Liver (tissue), 9 donors: Measurements from ENCODE around the gene LRRC32. TPM values are rescaled to one million over a fixed set of nuclear protein-coding genes. Genes with fewer than 3 reads are reported as not detected.

ENCODE experiments used
- DNase-seq: peaks from one replicate; pipeline ENCODE4 v3.0.0-alpha.2; 2017; ENCODE audit warnings: low spot score
- H3K27ac ChIP-seq, 2 donors: one replicate each; pipeline ENCODE4 v1.7.0; 2013; ENCODE audit warnings: inconsistent platforms in 2 of 2, low read length in 2 of 2, control low read depth in 1 of 2, low read depth in 1 of 2, mild to moderate bottlenecking in 1 of 2
- H3K27me3 ChIP-seq, 4 donors: one replicate each; pipeline versions ENCODE4 v1.6.1 to v1.7.0; 2013; ENCODE audit warnings: low read length in 3 of 4, inconsistent platforms in 1 of 4, mild to moderate bottlenecking in 1 of 4, moderate library complexity in 1 of 4; ENCODE audit not compliant: control insufficient read depth in 4 of 4, insufficient read depth in 4 of 4
- H3K36me3 ChIP-seq, 4 donors: one replicate each; pipeline versions ENCODE4 v1.6.1 to v1.7.0; 2013; ENCODE audit warnings: low read length in 3 of 4, mild to moderate bottlenecking in 3 of 4, low read depth in 1 of 4, moderate library complexity in 1 of 4; ENCODE audit not compliant: control insufficient read depth in 4 of 4, insufficient read depth in 3 of 4
- H3K4me1 ChIP-seq, 4 donors: one replicate each; pipeline versions ENCODE4 v1.6.1 to v1.7.0; 2013; ENCODE audit warnings: low read length in 3 of 4, mild to moderate bottlenecking in 3 of 4, moderate library complexity in 1 of 4; ENCODE audit not compliant: control insufficient read depth in 4 of 4, insufficient read depth in 4 of 4
- H3K4me3 ChIP-seq, 3 donors: one replicate each; pipeline versions ENCODE4 v1.6.1 to v1.7.0; 2013; ENCODE audit warnings: low read length in 3 of 3, control low read depth in 1 of 3, low read depth in 1 of 3, mild to moderate bottlenecking in 1 of 3
- H3K9ac ChIP-seq, 2 donors: one replicate each; pipeline ENCODE4 v1.7.0; 2013; ENCODE audit warnings: low read length in 2 of 2, mild to moderate bottlenecking in 2 of 2, moderate library complexity in 2 of 2, control low read depth in 1 of 2, low read depth in 1 of 2
- H3K9me3 ChIP-seq, 4 donors: one replicate each; pipeline versions ENCODE4 v1.6.1 to v1.7.0; 2013; ENCODE audit warnings: low read length in 3 of 4; ENCODE audit not compliant: control insufficient read depth in 4 of 4
- ATF3 ChIP-seq: IDR thresholded peaks from 2 replicates; pipeline ENCODE4 v1.6.1; 2016; ENCODE audit warnings: antibody characterized with exemption
- CTCF ChIP-seq: fragments of 150-350 bp; IDR thresholded peaks from 2 replicates; pipeline ENCODE4 v1.5.1; 2017; ENCODE audit warnings: improper control_type of control experiment, low read depth, low read length; ENCODE audit not compliant: missing input control
- FOXA1 ChIP-seq: IDR thresholded peaks from 2 replicates; pipeline ENCODE4 v1.6.1; 2016; ENCODE audit warnings: antibody characterized with exemption
- GABPA ChIP-seq, 2 donors: IDR thresholded peaks in 1 of 2; conservative IDR thresholded peaks in 1 of 2; 2 replicates each; pipeline ENCODE4 v1.6.1; 2016; ENCODE audit warnings: antibody characterized with exemption in 2 of 2, mild to moderate bottlenecking in 1 of 2, moderate library complexity in 1 of 2
- HNF4A ChIP-seq, 2 donors: conservative IDR thresholded peaks; 2 replicates each; pipeline ENCODE4 v1.6.1; 2016; ENCODE audit warnings: antibody characterized with exemption in 2 of 2, mild to moderate bottlenecking in 2 of 2
- JUND ChIP-seq, 2 donors: IDR thresholded peaks; 2 replicates each; pipeline ENCODE4 v1.6.1; 2016; ENCODE audit warnings: antibody characterized with exemption in 2 of 2
- NR2F2 ChIP-seq: IDR thresholded peaks from 2 replicates; pipeline ENCODE4 v1.6.1; 2016; ENCODE audit warnings: antibody characterized with exemption
- RAD21 ChIP-seq, 2 donors: IDR thresholded peaks; 2 replicates each; pipeline ENCODE4 v1.6.1; 2016; ENCODE audit warnings: antibody characterized with exemption in 2 of 2, mild to moderate bottlenecking in 2 of 2
- RXRA ChIP-seq, 2 donors: IDR thresholded peaks; 2 replicates each; pipeline ENCODE4 v1.6.1; 2017 to 2018; ENCODE audit warnings: antibody characterized with exemption in 2 of 2, mild to moderate bottlenecking in 1 of 2
- SP1 ChIP-seq: IDR thresholded peaks from 2 replicates; pipeline ENCODE4 v1.6.1; 2018; ENCODE audit warnings: antibody characterized with exemption, mild to moderate bottlenecking
- TAF1 ChIP-seq: conservative IDR thresholded peaks from 2 replicates; pipeline ENCODE4 v1.6.1; 2016; ENCODE audit warnings: antibody characterized with exemption, mild to moderate bottlenecking
- YY1 ChIP-seq: IDR thresholded peaks from 2 replicates; pipeline ENCODE4 v1.6.1; 2016; ENCODE audit warnings: antibody characterized with exemption, mild to moderate bottlenecking
- WGBS: extraction: QIAGEN DNeasy Blood & Tissue Kit; methylation state at CpG from one replicate; pipeline ENCODE4 v1.1.7; 2013; 5-methylcytosine and 5-hydroxymethylcytosine counted together
- polyA plus RNA-seq, 2 donors: library from polyadenylated mRNA; stranded (reverse) in 1 of 2; unstranded in 1 of 2; fragments of 200-250 nt in 1 of 2; fragments of >200 nt in 1 of 2; fragmentation: Nextera tagmentation in 1 of 2; extraction: Ambion mirVana in 1 of 2; gene quantifications; one replicate each; pipeline versions ENCODE4 v1.2.1 to v1.2.3, GENCODE V29; 2013 to 2015
- total RNA-seq, 2 donors: library from RNA; depleted of rRNA; stranded (reverse); fragments of >200 nt; gene quantifications; one replicate each; pipeline ENCODE4 v1.2.3, GENCODE V29; 2014
- TF ChIP-seq, protein P1 (sequence below): IDR thresholded peaks from 2 replicates; pipeline ENCODE4 v1.6.1; 2016; ENCODE audit warnings: antibody characterized with exemption
- TF ChIP-seq, protein P2 (sequence below): IDR thresholded peaks from 2 replicates; pipeline ENCODE4 v1.6.1; 2016; ENCODE audit warnings: antibody characterized with exemption
- donor health status: healthy.
- donor health status: healthy.
- donor health status: healthy.
- donor health status: healthy.
- donor health status: healthy.

Gene LRRC32
- total and polyA plus RNA-seq, 4 donors = 5.4 to 15.4 (median 9.3) TPM

DNA sequence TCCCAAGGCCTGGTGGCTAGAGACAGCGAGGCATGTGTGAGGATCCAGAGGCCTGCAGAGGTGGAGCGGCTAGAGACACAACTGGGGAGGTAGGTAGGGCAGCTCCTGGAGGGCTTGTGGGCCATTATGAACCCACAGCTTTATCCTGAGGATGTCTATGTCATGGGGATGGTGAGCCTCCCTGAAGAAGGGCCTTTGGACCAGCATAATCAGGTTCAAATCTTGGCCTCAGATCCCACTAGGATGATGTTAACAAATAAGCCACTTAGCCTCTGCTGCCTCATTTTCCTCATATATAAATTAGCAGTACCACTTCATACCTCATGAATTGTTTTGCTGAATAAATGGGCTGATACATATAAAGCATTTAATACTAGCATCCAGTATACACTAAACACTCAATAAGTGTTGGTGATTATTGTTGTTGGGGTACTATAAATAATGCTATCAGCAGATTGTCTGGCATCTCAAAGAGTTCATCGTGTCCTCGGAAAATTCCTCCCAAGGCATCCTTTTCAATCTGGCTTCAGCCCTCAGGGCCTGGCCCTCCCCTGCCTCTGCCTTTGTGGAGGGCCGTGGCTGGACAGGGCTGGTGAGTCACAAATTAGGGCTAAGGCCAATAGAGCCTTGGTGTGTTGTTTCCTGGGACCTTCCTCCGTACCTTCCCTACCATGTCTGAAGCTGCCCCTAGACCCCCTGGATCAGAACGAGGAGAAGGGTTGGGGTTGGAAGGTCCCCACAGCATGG lies 30.9 kb upstream of the LRRC32 start:
- no peak for TF ChIP-seq TAF1
- H3K27ac ChIP-seq = no peak overlapping the region
- peaks cover 0 to 4% (median 1%) of the 10 kb centered on the region in 4 donors for H3K9me3 ChIP-seq
- WGBS = 89% methylated on average over 7 of the region's 7 CpGs
- H3K4me3 ChIP-seq = no peak overlapping the region
- DNase-seq = no peak
- no peaks in the 10 kb centered on the region for H3K36me3 ChIP-seq
- no peaks in the 10 kb centered on the region for H3K27me3 ChIP-seq
- H3K9ac ChIP-seq = no peak overlapping the region
- no peaks in the 10 kb centered on the region for H3K4me1 ChIP-seq

- H3K36me3 ChIP-seq = no peaks in the 10 kb centered on the region
- H3K27me3 ChIP-seq = no peaks in the 10 kb centered on the region
- 74% methylated on average over 16 of the region's 16 CpGs for WGBS
- no peak overlapping the region for H3K4me3 ChIP-seq
- H3K9me3 ChIP-seq = peaks cover 0 to 3% (median 1%) of the 10 kb centered on the region in 4 donors
- TF ChIP-seq SP1 (no peak), ATF3 (no peak), YY1 (no peak), CTCF (no peak), HNF4A (conservative IDR thresholded peaks at IDR 0.05) (no peak), NR2F2 (no peak), GABPA (IDR thresholded peaks at IDR 0.05 in 1 of 2, conservative IDR thresholded peaks at IDR 0.05 in 1 of 2) (no peak), TAF1 (no peak), FOXA1 (no peak), RAD21 (IDR thresholded peaks at IDR 0.05) (no peak), RXRA (IDR thresholded peaks at IDR 0.05) (no peak), JUND (IDR thresholded peaks at IDR 0.05) (no peak)
- TF ChIP-seq, protein P1, sequence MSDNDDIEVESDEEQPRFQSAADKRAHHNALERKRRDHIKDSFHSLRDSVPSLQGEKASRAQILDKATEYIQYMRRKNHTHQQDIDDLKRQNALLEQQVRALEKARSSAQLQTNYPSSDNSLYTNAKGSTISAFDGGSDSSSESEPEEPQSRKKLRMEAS = no peak
- TF ChIP-seq, protein P2, sequence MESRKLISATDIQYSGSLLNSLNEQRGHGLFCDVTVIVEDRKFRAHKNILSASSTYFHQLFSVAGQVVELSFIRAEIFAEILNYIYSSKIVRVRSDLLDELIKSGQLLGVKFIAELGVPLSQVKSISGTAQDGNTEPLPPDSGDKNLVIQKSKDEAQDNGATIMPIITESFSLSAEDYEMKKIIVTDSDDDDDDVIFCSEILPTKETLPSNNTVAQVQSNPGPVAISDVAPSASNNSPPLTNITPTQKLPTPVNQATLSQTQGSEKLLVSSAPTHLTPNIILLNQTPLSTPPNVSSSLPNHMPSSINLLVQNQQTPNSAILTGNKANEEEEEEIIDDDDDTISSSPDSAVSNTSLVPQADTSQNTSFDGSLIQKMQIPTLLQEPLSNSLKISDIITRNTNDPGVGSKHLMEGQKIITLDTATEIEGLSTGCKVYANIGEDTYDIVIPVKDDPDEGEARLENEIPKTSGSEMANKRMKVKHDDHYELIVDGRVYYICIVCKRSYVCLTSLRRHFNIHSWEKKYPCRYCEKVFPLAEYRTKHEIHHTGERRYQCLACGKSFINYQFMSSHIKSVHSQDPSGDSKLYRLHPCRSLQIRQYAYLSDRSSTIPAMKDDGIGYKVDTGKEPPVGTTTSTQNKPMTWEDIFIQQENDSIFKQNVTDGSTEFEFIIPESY = no peak
- H3K4me1 ChIP-seq = no peaks in the 10 kb centered on the region
- peak; percentile 75 for DNase-seq
- peak overlapping the region in 1 of 2 donors; percentile 10 for H3K27ac ChIP-seq
- H3K9ac ChIP-seq = no peak overlapping the region
Observed at GRCh38 chr11:76700177-76701100, 29.9 kb upstream of the LRRC32 start.
